ENCODE data around the gene SDK1. TPM values are rescaled to one million over a fixed set of nuclear protein-coding genes. Genes with fewer than 3 reads are reported as not detected.

Gene SDK1
- total and polyA plus RNA-seq, 11 donors = 2.2 to 5.8 (median 3.4) TPM

GRCh38 chr7:3482147-3482921, 181.3 kb downstream of the SDK1 start:
- no peak for DNase-seq
- intact Hi-C loops (cut with DNase I) = no loop called here
- H3K36me3 ChIP-seq = no peaks in the 10 kb centered on the region
- H3K9me3 ChIP-seq = no peaks in the 10 kb centered on the region
- H3K27me3 ChIP-seq = no peaks in the 10 kb centered on the region
- ATAC-seq = no peak
- WGBS, 4 donors = 66 to 71% (median 69%) methylated on average over 13 of the region's 13 CpGs
- H3K4me3 ChIP-seq = no peak overlapping the region
- H3K4me1 ChIP-seq = no peaks in the 10 kb centered on the region
- H3K27ac ChIP-seq = no peak overlapping the region
- TF ChIP-seq POLR2A (IDR thresholded peaks at IDR 0.05) (no peak), CTCF (IDR thresholded peaks at IDR 0.05) (peak in 11 of 12 donors; percentile 9 to 36 (median 21))

- Histone ChIP-seq H3K9me3 (no peaks in the 10 kb centered on the region), H3K27me3 (no peaks in the 10 kb centered on the region), H3K4me1 (no peaks in the 10 kb centered on the region), H3K36me3 (no peaks in the 10 kb centered on the region), H3K4me3 (no peak overlapping the region), H3K27ac (no peak overlapping the region)
- no peak for TF ChIP-seq CTCF (IDR thresholded peaks at IDR 0.05)
- no peak for TF ChIP-seq POLR2A (IDR thresholded peaks at IDR 0.05)
- intact Hi-C loops (cut with DNase I) = no loop called here
- 63 to 88% (median 85%) methylated on average over 4 of the region's 4 CpGs for WGBS, 4 donors
- DNase-seq = no peak
- ATAC-seq = no peak
Observed at GRCh38 chr7:3486841-3487240, 185.8 kb downstream of the SDK1 start.

GRCh38 chr7:3488829-3489228, 187.8 kb downstream of the SDK1 start:
- no peak for TF ChIP-seq POLR2A (IDR thresholded peaks at IDR 0.05)
- TF ChIP-seq CTCF (IDR thresholded peaks at IDR 0.05) = no peak
- WGBS, 4 donors = 57 to 67% (median 64%) methylated on average over 3 of the region's 3 CpGs
- no peak for DNase-seq
- Histone ChIP-seq H3K4me3 (no peak overlapping the region), H3K9me3 (no peaks in the 10 kb centered on the region), H3K36me3 (no peaks in the 10 kb centered on the region), H3K27ac (no peak overlapping the region), H3K4me1 (peaks cover 0 to 6% (median 0%) of the 10 kb centered on the region in 12 donors), H3K27me3 (no peaks in the 10 kb centered on the region)
- ATAC-seq = no peak
- intact Hi-C loops (cut with DNase I) = no loop called here

GRCh38 chr7:3493499-3493898, 192.4 kb downstream of the SDK1 start:
- H3K4me1 ChIP-seq = peaks cover 0 to 14% (median 0%) of the 10 kb centered on the region in 12 donors
- no peaks in the 10 kb centered on the region for H3K9me3 ChIP-seq
- no peaks in the 10 kb centered on the region for H3K27me3 ChIP-seq
- DNase-seq (no peak), ATAC-seq (no peak)
- TF ChIP-seq CTCF (IDR thresholded peaks at IDR 0.05) (no peak), POLR2A (IDR thresholded peaks at IDR 0.05) (no peak)
- intact Hi-C loops (cut with DNase I) = no loop called here
- no peak overlapping the region for H3K27ac ChIP-seq
- H3K4me3 ChIP-seq = no peak overlapping the region
- H3K36me3 ChIP-seq = no peaks in the 10 kb centered on the region
